Endothelial cell of umbilical vein (primary cell): ENCODE data around the gene ZNF148. TPM values are rescaled to one million over a fixed set of nuclear protein-coding genes. Genes with fewer than 3 reads are reported as not detected.

Source experiments
- BruUV-seq: library from RNA; stranded (reverse); fragments of 400-500 nt; replicated peaks from 2 replicates; lab custom pipeline; 2021; lab: Mats Ljungman, UMichigan
- CTCF ChIA-PET: fragments of 300-600, 350-600 bp; sonication (Branson Sonifier 250); formaldehyde crosslinking; loops from one replicate; lab custom pipeline; 2021; ENCODE audit warnings: antibody characterized with exemption, inconsistent platforms; lab: Charles Lee
- POLR2A ChIA-PET: fragments of 300-600, 350-600 bp; sonication (Branson Sonifier 250); formaldehyde crosslinking; loops from one replicate; lab custom pipeline; 2021; ENCODE audit warnings: antibody characterized with exemption, inconsistent platforms; lab: Charles Lee
- DNase-seq: peaks from one replicate; pipeline ENCODE4 v3.0.0-alpha.2; 2011; ENCODE audit warnings: low read depth, low spot score
- FAIRE-seq: peaks from 2 replicates; lab custom pipeline; 2011; peaks lifted over from hg19 to GRCh38; lab: Jason Lieb, UNC
- H2AFZ ChIP-seq: 2 replicates; pipeline ENCODE4 v1.6.0; 2012; ENCODE audit warnings: low read depth, low read length, control low read depth, inconsistent platforms
- H3K27ac ChIP-seq: 2 replicates; pipeline ENCODE4 v1.5.1; 2011; ENCODE audit warnings: low read depth, mild to moderate bottlenecking, control low read depth, low read length, moderate library complexity; ENCODE audit not compliant: insufficient read depth
- H3K27me3 ChIP-seq, 2 experiments: 2 replicates each; pipeline versions ENCODE4 v1.6.0 to v1.6.1; 2011; ENCODE audit warnings: low read length in 2 of 2, mixed read lengths in 1 of 2; ENCODE audit not compliant: control insufficient read depth in 2 of 2, insufficient read depth in 2 of 2
- H3K36me3 ChIP-seq, 2 experiments: 2 replicates in 1 of 2; 3 replicates in 1 of 2; pipeline ENCODE4 v1.5.1; 2011; ENCODE audit warnings: low read length in 2 of 2, mild to moderate bottlenecking in 1 of 2, moderate library complexity in 1 of 2; ENCODE audit not compliant: control insufficient read depth in 2 of 2, insufficient read depth in 2 of 2; ENCODE audit errors: extremely low read depth in 1 of 2
- H3K4me1 ChIP-seq: 3 replicates; pipeline ENCODE4 v1.5.1; 2011; ENCODE audit warnings: mild to moderate bottlenecking, low read length; ENCODE audit not compliant: control insufficient read depth, insufficient read depth; ENCODE audit errors: extremely low read depth
- H3K4me2 ChIP-seq: 2 replicates; pipeline ENCODE4 v1.6.1; 2011; ENCODE audit warnings: low read length, control low read depth, mixed read lengths; ENCODE audit not compliant: insufficient read depth
- H3K4me3 ChIP-seq, 3 experiments: fragments of 200-600 bp in 1 of 3; sonication (generic), shearing (Covaris generic) in 1 of 3; replicated peaks in 1 of 3; 2 replicates each; pipeline ENCODE4 v1.5.1; 2011 to 2016; ENCODE audit warnings: control low read depth in 3 of 3, low read length in 3 of 3, mild to moderate bottlenecking in 2 of 3, inconsistent platforms in 1 of 3, low read depth in 1 of 3, moderate library complexity in 1 of 3; ENCODE audit not compliant: insufficient read depth in 1 of 3
- H3K79me2 ChIP-seq: 2 replicates; pipeline ENCODE4 v1.6.0; 2012; ENCODE audit warnings: low read length, inconsistent platforms; ENCODE audit not compliant: control insufficient read depth, insufficient read depth
- H3K9ac ChIP-seq: replicated peaks from 2 replicates; pipeline ENCODE3; 2011; ENCODE audit warnings: low read length, control low read depth; ENCODE audit not compliant: insufficient read depth; ENCODE audit errors: extremely low read depth
- H3K9me1 ChIP-seq: replicated peaks from 3 replicates; pipeline ENCODE4 v1.6.0; 2011; ENCODE audit warnings: mild to moderate bottlenecking, low read length; ENCODE audit not compliant: control insufficient read depth, insufficient read depth; ENCODE audit errors: extremely low read depth
- H3K9me3 ChIP-seq: replicated peaks from 2 replicates; pipeline ENCODE4 v1.5.1; 2012; ENCODE audit warnings: low read length, inconsistent platforms; ENCODE audit not compliant: control insufficient read depth, insufficient read depth
- H4K20me1 ChIP-seq: replicated peaks from 2 replicates; pipeline ENCODE3; 2011; ENCODE audit warnings: mild to moderate bottlenecking, low read length; ENCODE audit not compliant: control insufficient read depth, insufficient read depth; ENCODE audit errors: extremely low read depth
- CTCF ChIP-seq, 2 donors: IDR thresholded peaks; 1 replicate in 1 of 2; 2 replicates in 1 of 2; pipeline ENCODE4 v1.5.1; 2011; ENCODE audit warnings: low read length in 2 of 2, mild to moderate bottlenecking in 2 of 2, moderate library complexity in 2 of 2, control low read depth in 1 of 2, inconsistent platforms in 1 of 2, low read depth in 1 of 2; ENCODE audit not compliant: insufficient read depth in 1 of 2; ENCODE audit errors: extremely low read depth in 1 of 2
- EZH2 ChIP-seq: IDR thresholded peaks from 2 replicates; pipeline ENCODE4 v1.6.1; 2012; ENCODE audit warnings: borderline replicate concordance, low read depth, mild to moderate bottlenecking, moderate library complexity, low read length, inconsistent platforms; ENCODE audit not compliant: severe bottlenecking
- FOS ChIP-seq: IDR thresholded peaks from 2 replicates; pipeline ENCODE4 v1.6.1; 2011; ENCODE audit warnings: mild to moderate bottlenecking, low read length, moderate library complexity, borderline replicate concordance; ENCODE audit not compliant: insufficient read depth
- GATA2 ChIP-seq: IDR thresholded peaks from 2 replicates; pipeline ENCODE4 v1.7.0; 2011; ENCODE audit warnings: low read depth, mild to moderate bottlenecking, moderate library complexity, mixed read lengths, low read length; ENCODE audit not compliant: insufficient read length, insufficient read depth
- JUN ChIP-seq: IDR thresholded peaks from 2 replicates; pipeline ENCODE4 v1.6.1; 2011; ENCODE audit warnings: borderline replicate concordance, low read depth; ENCODE audit not compliant: insufficient read length, insufficient read depth
- MAX ChIP-seq: IDR thresholded peaks from 2 replicates; pipeline ENCODE4 v1.6.1; 2011; ENCODE audit not compliant: insufficient read depth, insufficient read length
- MYC ChIP-seq: IDR thresholded peaks from one replicate; pipeline ENCODE4 v1.6.1; 2011; ENCODE audit warnings: mild to moderate bottlenecking, low read depth, low read length
- POLR2A ChIP-seq: IDR thresholded peaks from 2 replicates; pipeline ENCODE4 v1.6.1; 2012; ENCODE audit warnings: low read depth, mild to moderate bottlenecking, control low read depth, low read length
- POLR2AphosphoS5 ChIP-seq: IDR thresholded peaks from 2 replicates; pipeline ENCODE4 v1.6.1; 2012; ENCODE audit warnings: low read depth, mild to moderate bottlenecking, control low read depth, low read length, moderate library complexity; ENCODE audit not compliant: insufficient read depth
- dilution Hi-C: fragments of 300-500 bp; cut with MboI; formaldehyde crosslinking; loops from one replicate; pipeline ENCODE4 v1.15.0; 2019; ENCODE audit warnings: low sequenced_read_pairs; ENCODE audit not compliant: extremely low pct_ligation_motif_present
- intact Hi-C: fragments of 100-400 bp; cut with micrococcal nuclease; formaldehyde crosslinking; loops from one replicate; pipeline ENCODE4 v1.10.0; 2022
- polyA plus RNA-seq, 4 experiments: library from polyadenylated mRNA; depleted of rRNA in 3 of 4; stranded (reverse) in 3 of 4; unstranded in 1 of 4; fragments of >200 nt; gene quantifications; 2 replicates each; pipeline versions ENCODE4 v1.2.1 to v1.2.3, GENCODE V29; 2011 to 2012; ENCODE audit warnings: missing spikeins in 1 of 4
- total RNA-seq: library from RNA; stranded (reverse); gene quantifications from 2 replicates; pipeline ENCODE4 v1.2.3, GENCODE V29; 2021

ZNF148 gene
- total and polyA plus RNA-seq, 2 donors (not counting 3 experiments of a cell fraction or from before 2014, with no cell fraction given), result 8.0 to 41.3 TPM

- Histone ChIP-seq H3K9me3 (no peaks in the 10 kb centered on the region), H3K9me1 (no peaks in the 10 kb centered on the region), H3K4me1 (peaks cover 44% of the 10 kb centered on the region), H3K27me3 (no peaks in the 10 kb centered on the region), H3K79me2 (peaks cover 67% of the 10 kb centered on the region), H3K4me2 (peak overlapping the region; percentile 2), H3K9ac (no peak overlapping the region), H3K36me3 (no peaks in the 10 kb centered on the region), H3K27ac (no peak overlapping the region), H3K4me3 (no peak overlapping the region), H2AFZ (no peak overlapping the region), H4K20me1 (no peaks in the 10 kb centered on the region)
- BruUV-seq, result no TSS peak
- ChIA-PET CTCF (no interaction called here), POLR2A (no interaction called here)
- intact Hi-C loops, result no loop called here
- dilution Hi-C loops, result no loop called here
- FAIRE-seq, result no peak
- DNase-seq, result no peak
- TF ChIP-seq FOS (peak; percentile 32), JUN (peak; percentile 12), GATA2 (no peak), MYC (no peak)
These were observed 43.9 kb downstream of the ZNF148 start for GRCh38 chr3:125331243-125331642.

GRCh38 chr3:125326957-125327356 is 48.2 kb downstream of the ZNF148 start:
- intact Hi-C loops, result no loop called here
- no peaks in the 10 kb centered on the region for H4K20me1 ChIP-seq
- dilution Hi-C loops, result no loop called here
- no peak overlapping the region for H2AFZ ChIP-seq
- CTCF ChIA-PET, result no interaction called here
- H3K4me1 ChIP-seq, result peaks cover 45% of the 10 kb centered on the region
- no peak overlapping the region for H3K4me3 ChIP-seq
- no peak overlapping the region for H3K9ac ChIP-seq
- TF ChIP-seq POLR2AphosphoS5 (no peak), POLR2A (no peak), EZH2 (no peak), JUN (no peak), MAX (no peak), MYC (no peak), CTCF (IDR thresholded peaks at IDR 0.05; ENCODE audit: extremely low read depth in 1 of 2, insufficient read depth in 1 of 2, low read depth in 1 of 2, low read length in 2 of 2) (no peak), FOS (no peak), GATA2 (no peak)
- no peak overlapping the region for H3K27ac ChIP-seq
- H3K4me2 ChIP-seq, result no peak overlapping the region
- H3K9me1 ChIP-seq, result no peaks in the 10 kb centered on the region
- POLR2A ChIA-PET, result no interaction called here
- no peaks in the 10 kb centered on the region for H3K27me3 ChIP-seq
- BruUV-seq, result no TSS peak
- FAIRE-seq, result no peak
- no peaks in the 10 kb centered on the region for H3K9me3 ChIP-seq
- DNase-seq, result no peak
- peaks cover 0 to 2% of the 10 kb centered on the region in 2 experiments for H3K36me3 ChIP-seq
- peaks cover 31% of the 10 kb centered on the region for H3K79me2 ChIP-seq
